Measurements from ENCODE around the gene ZNF610. TPM values are rescaled to one million over a fixed set of nuclear protein-coding genes. Genes with fewer than 3 reads are reported as not detected.
A peak's percentile ranks its signal among the peaks of the same experiment; 100 is the strongest.
"Not testable (repeated sequence)": the region's sequence is repeated elsewhere in the genome, so short reads cannot be mapped to it uniquely, and the experiment has no call there.

Gene ZNF610
- total RNA-seq, 1 donor from 2014 or later, result 0.98 TPM

DNA sequence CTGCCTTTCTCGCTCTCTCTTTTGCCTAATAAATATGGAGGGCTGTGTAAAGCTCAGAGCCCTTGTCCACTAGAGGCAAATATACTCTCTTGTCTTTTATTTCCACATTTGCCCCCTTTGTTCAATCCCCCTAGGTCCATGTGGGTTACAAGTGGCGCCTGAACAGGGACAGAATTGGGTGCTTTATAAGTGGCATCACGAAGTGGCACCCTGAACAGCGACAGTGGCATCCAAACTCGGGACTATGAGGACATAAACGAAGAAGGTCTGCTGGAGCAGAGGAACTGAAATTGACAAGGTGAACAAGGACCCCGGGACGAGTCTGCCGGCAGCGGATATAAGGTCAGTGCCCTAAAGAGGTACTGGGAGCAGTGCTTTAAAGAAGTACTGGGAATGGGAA lies 4.3 kb upstream of the ZNF610 start:
- Histone ChIP-seq H3K36me3 (no peaks in the 10 kb centered on the region), H3K4me3 (no peak overlapping the region), H3K9me3 (peaks cover 64% of the 10 kb centered on the region), H3K4me1 (peaks cover 2% of the 10 kb centered on the region), H3K27me3 (no peaks in the 10 kb centered on the region), H3K27ac (no peak overlapping the region)
- no peak for TF ChIP-seq POLR2AphosphoS5 (IDR thresholded peaks at IDR 0.05; ENCODE audit: insufficient read depth in 1 of 2, low read depth in 1 of 2)
- TF ChIP-seq, protein P1, sequence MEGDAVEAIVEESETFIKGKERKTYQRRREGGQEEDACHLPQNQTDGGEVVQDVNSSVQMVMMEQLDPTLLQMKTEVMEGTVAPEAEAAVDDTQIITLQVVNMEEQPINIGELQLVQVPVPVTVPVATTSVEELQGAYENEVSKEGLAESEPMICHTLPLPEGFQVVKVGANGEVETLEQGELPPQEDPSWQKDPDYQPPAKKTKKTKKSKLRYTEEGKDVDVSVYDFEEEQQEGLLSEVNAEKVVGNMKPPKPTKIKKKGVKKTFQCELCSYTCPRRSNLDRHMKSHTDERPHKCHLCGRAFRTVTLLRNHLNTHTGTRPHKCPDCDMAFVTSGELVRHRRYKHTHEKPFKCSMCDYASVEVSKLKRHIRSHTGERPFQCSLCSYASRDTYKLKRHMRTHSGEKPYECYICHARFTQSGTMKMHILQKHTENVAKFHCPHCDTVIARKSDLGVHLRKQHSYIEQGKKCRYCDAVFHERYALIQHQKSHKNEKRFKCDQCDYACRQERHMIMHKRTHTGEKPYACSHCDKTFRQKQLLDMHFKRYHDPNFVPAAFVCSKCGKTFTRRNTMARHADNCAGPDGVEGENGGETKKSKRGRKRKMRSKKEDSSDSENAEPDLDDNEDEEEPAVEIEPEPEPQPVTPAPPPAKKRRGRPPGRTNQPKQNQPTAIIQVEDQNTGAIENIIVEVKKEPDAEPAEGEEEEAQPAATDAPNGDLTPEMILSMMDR (IDR thresholded peaks at IDR 0.05), result no peak
- no peak for DNase-seq (ENCODE audit: extremely low spot score in 2 of 2)
- intact Hi-C loops (cut with DNase I), result no loop called here

DNA sequence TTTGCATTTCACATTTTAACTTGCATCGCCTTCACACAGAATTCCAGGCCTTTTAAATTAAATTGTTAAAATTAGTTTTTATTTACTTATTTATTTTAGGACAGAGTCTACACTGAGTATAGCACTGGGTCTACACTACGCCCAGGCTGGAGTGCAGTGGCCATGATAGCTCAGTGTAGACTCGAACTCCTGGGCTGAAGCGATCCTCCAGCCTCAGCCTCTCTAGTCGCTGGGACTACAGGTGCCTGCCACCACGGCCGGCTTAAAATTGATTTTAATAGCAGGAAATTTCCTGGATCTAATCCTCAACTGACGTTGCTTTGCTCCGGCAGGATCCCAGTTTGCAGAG lies 301 bp upstream of the ZNF610 start:
- DNase-seq (ENCODE audit: extremely low spot score in 2 of 2), result no peak
- Histone ChIP-seq H3K9me3 (peaks cover 32% of the 10 kb centered on the region), H3K27me3 (no peaks in the 10 kb centered on the region), H3K27ac (peak overlapping the region; percentile 31), H3K4me3 (peak overlapping the region; percentile 59 to 68), H3K4me1 (peaks cover 7% of the 10 kb centered on the region), H3K36me3 (no peaks in the 10 kb centered on the region)
- intact Hi-C loops (cut with DNase I), result no loop called here
- TF ChIP-seq, protein P1 (IDR thresholded peaks at IDR 0.05), result no peak
- TF ChIP-seq POLR2A (IDR thresholded peaks at IDR 0.05), result no peak
- TF ChIP-seq POLR2AphosphoS5 (IDR thresholded peaks at IDR 0.05; ENCODE audit: insufficient read depth in 1 of 2, low read depth in 1 of 2), result no peak

DNA sequence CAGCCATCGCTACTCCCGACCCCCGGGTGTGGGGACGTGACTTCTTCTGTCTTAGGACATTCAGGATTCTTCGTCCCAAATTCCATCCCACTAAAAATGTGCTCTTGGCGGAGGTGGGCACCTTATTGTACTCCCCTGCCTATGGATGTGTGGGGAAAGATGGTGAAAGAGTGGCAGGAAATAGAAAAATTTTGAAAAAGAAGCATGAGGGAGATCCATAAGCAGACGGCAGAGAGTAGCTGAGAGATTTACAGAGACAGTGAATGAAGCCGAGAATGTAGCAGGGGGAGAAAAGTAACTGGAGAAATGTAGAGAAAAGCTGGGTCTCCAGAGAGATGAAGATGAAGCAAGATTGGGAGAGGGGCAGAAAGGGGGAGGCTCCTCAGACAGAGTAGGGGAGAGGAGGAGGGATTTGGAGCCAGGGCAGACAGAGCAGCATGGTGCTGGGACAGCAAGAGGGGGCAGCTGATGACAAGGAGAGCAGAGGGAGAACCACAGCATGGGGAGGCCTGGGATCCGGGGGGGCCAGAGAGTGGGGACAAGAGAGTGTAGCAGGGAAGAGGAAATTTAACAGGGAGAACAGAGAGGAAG lies 843 bp downstream of the ZNF610 start:
- no peak for DNase-seq (ENCODE audit: extremely low spot score in 2 of 2)
- intact Hi-C loops (cut with DNase I), result no loop called here
- Histone ChIP-seq H3K4me3 (peak overlapping the region; percentile 59 to 68), H3K9me3 (peaks cover 23% of the 10 kb centered on the region), H3K27ac (peak overlapping the region; percentile 31), H3K27me3 (no peaks in the 10 kb centered on the region), H3K4me1 (peaks cover 7% of the 10 kb centered on the region), H3K36me3 (no peaks in the 10 kb centered on the region)
- TF ChIP-seq, protein P1 (IDR thresholded peaks at IDR 0.05), result no peak
- TF ChIP-seq POLR2A (IDR thresholded peaks at IDR 0.05) (no peak), POLR2AphosphoS5 (IDR thresholded peaks at IDR 0.05; ENCODE audit: insufficient read depth in 1 of 2, low read depth in 1 of 2) (no peak)

DNA sequence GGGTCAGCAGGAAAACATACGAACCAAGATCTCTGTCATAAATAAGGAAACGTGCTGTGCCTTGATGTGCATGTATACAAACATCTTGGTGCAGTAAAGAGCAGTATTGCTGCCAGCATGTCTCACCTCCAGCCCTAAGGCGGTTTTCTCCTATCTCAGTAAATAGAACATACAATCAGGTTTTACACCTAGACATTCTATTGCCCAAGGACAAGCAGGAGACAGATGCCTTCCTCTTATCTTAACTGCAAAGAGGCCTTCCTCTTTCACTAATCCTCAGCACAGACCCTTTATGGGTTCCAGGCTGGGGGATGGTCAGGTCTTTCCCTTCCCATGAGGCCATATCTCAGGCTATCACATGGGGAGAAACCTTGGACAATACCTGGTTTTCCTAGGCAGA lies 3.0 kb downstream of the ZNF610 start:
- H3K4me1 ChIP-seq; H3K4me3 ChIP-seq; H3K9me3 ChIP-seq; DNase-seq (ENCODE audit: extremely low spot score in 2 of 2); H3K36me3 ChIP-seq; H3K27me3 ChIP-seq; intact Hi-C loops (cut with DNase I); H3K27ac ChIP-seq: not testable (repeated sequence)

GRCh38 chr19:52343548-52343947 lies 7.5 kb downstream of the ZNF610 start:
- H3K4me3 ChIP-seq, result no peak overlapping the region
- TF ChIP-seq, protein P1 (IDR thresholded peaks at IDR 0.05), result peak in 1 of 3 experiments; percentile 19
- TF ChIP-seq POLR2AphosphoS5 (IDR thresholded peaks at IDR 0.05; ENCODE audit: insufficient read depth in 1 of 2, low read depth in 1 of 2), result no peak
- intact Hi-C loops (cut with DNase I), result no loop called here
- peaks cover 0 to 13% of the 10 kb centered on the region in 2 donors for H3K36me3 ChIP-seq
- H3K27me3 ChIP-seq, result no peaks in the 10 kb centered on the region
- no peak overlapping the region for H3K27ac ChIP-seq
- H3K9me3 ChIP-seq, result no peaks in the 10 kb centered on the region
- H3K4me1 ChIP-seq, result no peaks in the 10 kb centered on the region
- no peak for DNase-seq (ENCODE audit: extremely low spot score in 2 of 2)
